Measurements from ENCODE around the gene DISP2. TPM values are rescaled to one million over a fixed set of nuclear protein-coding genes. Genes with fewer than 3 reads are reported as not detected.

The DISP2 gene
- total RNA-seq, 1 experiment from 2014 or later: 0.87 TPM

GRCh38 chr15:40420071-40420713, 62.2 kb downstream of the DISP2 start:
- no peaks in the 10 kb centered on the region for H3K79me2 ChIP-seq (ENCODE audit: low read length)
- ChIA-PET CTCF (interaction anchor here (0.5 kb wide), 1 partner anchor 459 kb away, joined by 4 read pairs; no protein-coding TSS in a partner anchor), POLR2A (ENCODE audit: unreplicated experiment) (no interaction called here)
- no peaks in the 10 kb centered on the region for H3K9me3 ChIP-seq (ENCODE audit: low read length)
- peaks cover 13% of the 10 kb centered on the region; the same call in 1 of the 2 replicates for H3K36me3 ChIP-seq (ENCODE audit: low read depth, low read length)
- peak; percentile 6 for ATAC-seq
- H3K27me3 ChIP-seq (ENCODE audit: low read length): no peaks in the 10 kb centered on the region
- no peaks in the 10 kb centered on the region for H4K20me1 ChIP-seq (ENCODE audit: low read length)
- BruUV-seq (replicated peaks): no TSS peak
- peak overlapping the region; percentile 65 for H3K4me2 ChIP-seq (ENCODE audit: low read length)
- H3K4me1 ChIP-seq (ENCODE audit: insufficient read depth, low read length): peaks cover 23% of the 10 kb centered on the region
- TF ChIP-seq, protein P1, sequence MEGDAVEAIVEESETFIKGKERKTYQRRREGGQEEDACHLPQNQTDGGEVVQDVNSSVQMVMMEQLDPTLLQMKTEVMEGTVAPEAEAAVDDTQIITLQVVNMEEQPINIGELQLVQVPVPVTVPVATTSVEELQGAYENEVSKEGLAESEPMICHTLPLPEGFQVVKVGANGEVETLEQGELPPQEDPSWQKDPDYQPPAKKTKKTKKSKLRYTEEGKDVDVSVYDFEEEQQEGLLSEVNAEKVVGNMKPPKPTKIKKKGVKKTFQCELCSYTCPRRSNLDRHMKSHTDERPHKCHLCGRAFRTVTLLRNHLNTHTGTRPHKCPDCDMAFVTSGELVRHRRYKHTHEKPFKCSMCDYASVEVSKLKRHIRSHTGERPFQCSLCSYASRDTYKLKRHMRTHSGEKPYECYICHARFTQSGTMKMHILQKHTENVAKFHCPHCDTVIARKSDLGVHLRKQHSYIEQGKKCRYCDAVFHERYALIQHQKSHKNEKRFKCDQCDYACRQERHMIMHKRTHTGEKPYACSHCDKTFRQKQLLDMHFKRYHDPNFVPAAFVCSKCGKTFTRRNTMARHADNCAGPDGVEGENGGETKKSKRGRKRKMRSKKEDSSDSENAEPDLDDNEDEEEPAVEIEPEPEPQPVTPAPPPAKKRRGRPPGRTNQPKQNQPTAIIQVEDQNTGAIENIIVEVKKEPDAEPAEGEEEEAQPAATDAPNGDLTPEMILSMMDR (conservative IDR thresholded peaks at IDR 0.05; ENCODE audit: low read depth, low read length): no peak
- TF ChIP-seq EZH2phosphoT487 (IDR thresholded peaks at IDR 0.05; ENCODE audit: borderline replicate concordance, low read length) (no peak), EZH2 (IDR thresholded peaks at IDR 0.05; ENCODE audit: low read length, unreplicated experiment) (no peak)
- H3F3A ChIP-seq (ENCODE audit: low read length, unreplicated experiment): peaks cover 9% of the 10 kb centered on the region
- H2AFZ ChIP-seq (ENCODE audit: low read length): no peak overlapping the region
- H3K27ac ChIP-seq (ENCODE audit: low read length): peak overlapping the region; percentile 26
- DNase-seq: no peak
- no peaks in the 10 kb centered on the region for H3K9me2 ChIP-seq (replicated peaks; ENCODE audit: low read length)
- no peak overlapping the region for H3K4me3 ChIP-seq (ENCODE audit: low read length)
- no peak overlapping the region for H3K9ac ChIP-seq (ENCODE audit: low read length)
- intact Hi-C loops (cut with micrococcal nuclease): loop anchor here (1.0 kb wide), 1 partner anchor 38 kb away; the partner anchor contains the start of gene KNSTRN

DNA sequence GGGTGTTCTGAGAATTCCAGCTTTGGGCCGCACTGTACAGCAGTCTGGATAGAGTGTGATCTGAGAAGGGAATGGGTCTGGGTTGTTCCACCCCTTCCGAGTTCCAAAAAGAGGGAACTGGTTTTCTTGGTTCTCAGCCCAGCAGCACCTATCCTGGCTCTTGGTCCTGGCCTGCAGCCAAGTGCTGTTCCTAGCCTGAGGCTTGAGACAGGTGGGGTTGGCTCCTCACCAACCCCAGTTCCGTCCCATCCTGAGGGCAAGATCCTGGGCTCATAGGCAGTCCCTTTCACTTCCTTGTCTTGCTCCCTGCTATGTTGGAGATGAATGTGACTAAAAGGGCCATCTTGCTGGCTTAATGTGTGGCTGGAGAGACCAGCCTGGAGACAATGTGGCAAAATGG, 62.8 kb downstream of the DISP2 start:
- Histone ChIP-seq H3K79me2 (ENCODE audit: low read length) (no peaks in the 10 kb centered on the region), H3K4me1 (ENCODE audit: insufficient read depth, low read length) (peaks cover 23% of the 10 kb centered on the region), H4K20me1 (ENCODE audit: low read length) (no peaks in the 10 kb centered on the region), H2AFZ (ENCODE audit: low read length) (no peak overlapping the region), H3F3A (ENCODE audit: low read length, unreplicated experiment) (peaks cover 9% of the 10 kb centered on the region), H3K27me3 (ENCODE audit: low read length) (no peaks in the 10 kb centered on the region), H3K9me3 (ENCODE audit: low read length) (no peaks in the 10 kb centered on the region), H3K9ac (ENCODE audit: low read length) (no peak overlapping the region), H3K27ac (ENCODE audit: low read length) (peak overlapping the region; percentile 31), H3K4me2 (ENCODE audit: low read length) (peak overlapping the region; percentile 65), H3K9me2 (replicated peaks; ENCODE audit: low read length) (no peaks in the 10 kb centered on the region), H3K4me3 (ENCODE audit: low read length) (no peak overlapping the region), H3K36me3 (ENCODE audit: low read depth, low read length) (peaks cover 7% of the 10 kb centered on the region; the same call in 1 of the 2 replicates)
- ChIA-PET POLR2A (ENCODE audit: unreplicated experiment) (no interaction called here), CTCF (interaction anchor here (0.5 to 2.1 kb wide), 5 partner anchors 77 to 458 kb away, joined by 3 to 10 read pairs (median 4); no protein-coding TSS in a partner anchor)
- ATAC-seq (peak; percentile 59), DNase-seq (peak; percentile 96)
- intact Hi-C loops (cut with micrococcal nuclease): loop anchor here (1.0 kb wide), 5 partner anchors 38 to 141 kb away; partner anchors contain the start of gene KNSTRN
- BruUV-seq (replicated peaks): TSS peak; percentile 22
- TF ChIP-seq EZH2phosphoT487 (IDR thresholded peaks at IDR 0.05; ENCODE audit: borderline replicate concordance, low read length): no peak
- TF ChIP-seq, protein P1 (conservative IDR thresholded peaks at IDR 0.05; ENCODE audit: low read depth, low read length): no peak
- TF ChIP-seq EZH2 (IDR thresholded peaks at IDR 0.05; ENCODE audit: low read length, unreplicated experiment): no peak
